Activated CD4-positive, alpha-beta T cell treated with anti-CD3 and anti-CD28 coated beads, Interleukin-2, amount 50 U/mL, for 48 hours (primary cell): ENCODE results near the gene NKD1.
"Not testable (repeated sequence)": the region's sequence is repeated elsewhere in the genome, so short reads cannot be mapped to it uniquely, and the experiment has no call there.

Experiments used
- DNase-seq, 2 experiments: peaks; one replicate each; pipeline ENCODE4 v3.0.0-alpha.2; 2020

NKD1 gene

GRCh38 chr16:50520451-50521245 lies 27.5 kb upstream of the NKD1 start:
- no peak for DNase-seq

DNA sequence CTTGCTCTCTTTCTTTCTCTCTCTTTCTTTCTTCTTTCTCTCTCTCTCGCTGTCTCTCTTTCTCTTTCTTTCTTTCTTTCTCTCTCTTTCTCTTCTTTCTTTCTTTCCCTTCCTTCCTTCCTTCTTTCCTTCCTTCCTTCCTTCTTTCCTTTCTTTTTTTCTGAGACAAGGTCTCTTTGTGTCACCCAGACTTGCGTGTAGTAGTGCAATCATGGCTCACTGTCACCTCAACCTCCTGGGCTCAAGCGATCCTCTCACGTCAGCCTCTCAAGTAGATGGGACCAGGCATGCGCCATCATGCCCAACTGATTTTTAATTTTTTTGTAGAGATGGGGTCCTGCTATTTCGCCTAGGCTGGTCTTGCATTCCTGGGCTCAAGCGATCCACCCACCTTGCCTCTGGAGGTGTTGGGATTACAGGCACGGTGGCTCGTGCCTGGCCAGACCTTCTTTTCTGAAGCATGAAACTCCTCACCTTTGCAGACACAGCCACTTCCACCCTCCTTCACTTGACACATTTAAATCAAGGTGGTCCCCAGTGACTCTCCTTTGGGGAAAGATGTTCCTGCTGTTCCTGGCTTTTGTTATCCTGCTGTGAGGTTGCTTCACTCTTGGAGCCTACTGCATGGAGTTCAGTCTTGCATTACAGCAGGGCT lies 26.8 kb upstream of the NKD1 start:
- DNase-seq: no peak

DNA sequence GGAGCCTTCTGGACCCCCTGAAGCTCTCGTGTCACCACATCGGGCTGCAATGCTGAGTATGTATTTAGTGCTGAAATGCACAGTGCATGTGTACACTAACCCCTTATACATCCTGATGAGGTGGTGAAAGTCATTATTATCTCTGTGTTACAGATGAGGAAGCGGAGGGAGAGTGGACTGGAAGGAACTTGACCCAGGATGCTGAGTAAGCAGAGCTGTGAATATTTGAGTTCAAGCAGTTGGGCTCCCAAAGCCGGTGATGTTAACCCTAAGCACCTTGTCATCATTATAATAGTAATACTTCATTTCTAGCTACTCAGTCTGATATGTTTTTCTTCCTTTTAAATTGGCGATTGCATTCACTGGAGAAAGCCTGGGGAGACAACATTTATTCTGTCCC lies 25.9 kb upstream of the NKD1 start:
- DNase-seq: no peak

DNA sequence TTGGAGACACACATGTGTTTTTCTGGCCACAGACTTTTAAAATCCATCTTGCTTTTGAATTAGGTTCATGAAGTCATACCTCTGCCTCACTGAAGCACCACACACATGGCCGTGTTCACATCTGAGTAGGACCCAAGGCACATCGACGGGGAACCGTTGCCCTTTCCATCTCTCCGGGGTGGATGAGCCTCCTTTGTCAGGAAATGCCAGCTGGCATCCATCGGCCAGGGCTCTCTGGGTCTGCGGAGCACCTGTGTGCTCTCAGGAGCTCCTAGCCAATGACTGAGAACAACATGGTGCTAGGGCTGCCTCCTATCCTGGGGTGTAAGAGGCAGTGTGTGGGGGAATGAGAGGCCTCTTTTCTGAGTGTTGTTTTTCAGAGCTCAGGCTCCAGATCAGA lies 24.5 kb upstream of the NKD1 start:
- DNase-seq: no peak

- no peak for DNase-seq
Measured at GRCh38 chr16:50525262-50525661, 22.9 kb upstream of the NKD1 start.

DNA sequence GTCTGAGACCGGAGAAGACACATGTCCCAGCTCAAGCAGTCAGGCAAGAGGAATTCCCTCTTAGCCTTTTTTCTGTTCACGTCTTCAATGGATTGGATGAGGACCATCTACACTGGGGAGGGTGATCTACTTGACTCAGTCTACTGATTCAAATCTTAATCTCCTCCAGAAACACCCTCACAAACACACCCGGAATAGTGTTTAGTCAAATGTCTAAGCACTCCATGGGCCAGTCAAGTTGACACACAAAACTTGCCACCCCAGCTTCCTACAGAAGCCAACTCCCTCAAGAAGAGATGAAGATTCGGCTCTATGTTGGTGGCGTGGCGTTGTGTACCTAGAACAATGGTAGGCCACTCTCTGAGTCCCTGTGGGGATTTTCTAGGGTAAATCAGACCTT lies 22.5 kb upstream of the NKD1 start:
- no peak for DNase-seq

GRCh38 chr16:50526249-50526648 lies 21.9 kb upstream of the NKD1 start:
- DNase-seq: no peak

- no peak for DNase-seq
Measured at GRCh38 chr16:50526796-50527195, 21.4 kb upstream of the NKD1 start.

- no peak for DNase-seq
Measured at GRCh38 chr16:50528820-50529219, 19.4 kb upstream of the NKD1 start.

DNA sequence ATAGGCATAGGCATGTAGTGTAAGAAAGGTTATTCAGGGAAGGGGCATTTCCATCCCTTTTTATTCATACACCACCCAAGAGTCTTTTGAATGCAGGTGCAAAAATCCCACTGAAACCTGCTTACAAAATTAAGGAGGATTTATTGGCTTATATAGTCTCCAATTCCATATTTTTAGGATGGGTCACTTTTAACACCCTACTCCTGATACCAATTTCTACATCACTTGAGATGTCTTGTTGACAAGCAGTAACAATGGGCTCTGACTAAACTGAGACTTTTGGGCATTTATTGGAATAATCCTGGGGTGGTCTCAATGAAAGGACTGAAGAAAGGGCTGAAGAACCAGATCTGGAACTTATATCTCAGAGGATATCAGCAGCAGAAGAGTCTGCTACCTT lies 18.9 kb upstream of the NKD1 start:
- no peak for DNase-seq

GRCh38 chr16:50530277-50531236 lies 17.6 kb upstream of the NKD1 start:
- no peak for DNase-seq

- no peak for DNase-seq
Measured at GRCh38 chr16:50531359-50531758, 16.8 kb upstream of the NKD1 start.

GRCh38 chr16:50531901-50532300 lies 16.3 kb upstream of the NKD1 start:
- no peak for DNase-seq

DNA sequence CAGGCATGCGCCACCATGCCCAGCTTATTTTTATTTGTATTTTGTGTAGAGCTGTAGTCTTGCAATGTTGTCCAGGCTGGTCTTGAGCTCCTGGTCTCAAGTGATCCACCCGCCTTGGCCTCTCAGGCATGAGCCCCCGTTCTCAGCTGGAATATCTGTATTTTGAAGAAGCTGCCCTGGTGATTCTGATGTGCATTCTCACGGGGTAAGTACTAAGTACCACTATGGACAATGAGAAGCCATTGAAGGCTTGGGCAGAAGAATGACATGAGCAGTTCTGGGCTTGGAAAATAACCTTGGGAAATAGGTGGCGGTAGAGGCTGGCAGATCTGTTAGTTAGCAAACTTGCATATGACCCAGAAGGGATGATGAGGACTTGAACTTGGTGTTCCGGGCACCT lies 15.6 kb upstream of the NKD1 start:
- DNase-seq: no peak

DNA sequence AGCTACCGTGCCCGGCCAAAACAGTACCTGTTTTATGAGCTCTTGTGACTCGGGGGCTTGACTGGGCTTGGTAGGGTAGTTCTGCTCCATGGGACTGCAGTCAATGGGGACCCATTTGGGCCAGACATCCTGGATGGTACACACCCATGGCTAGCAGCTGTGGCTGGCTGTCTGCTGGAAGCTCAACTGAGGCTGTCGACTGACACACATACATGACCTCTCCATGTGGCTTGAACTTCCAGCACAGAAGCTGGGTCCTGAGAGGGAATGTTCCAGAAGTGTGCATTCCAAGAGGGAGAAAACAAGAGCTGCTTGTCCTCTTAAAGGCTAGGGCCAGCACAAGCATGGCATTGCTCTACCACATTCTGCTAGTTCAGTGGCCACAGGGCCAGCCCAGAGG lies 14.9 kb upstream of the NKD1 start:
- no peak for DNase-seq

DNA sequence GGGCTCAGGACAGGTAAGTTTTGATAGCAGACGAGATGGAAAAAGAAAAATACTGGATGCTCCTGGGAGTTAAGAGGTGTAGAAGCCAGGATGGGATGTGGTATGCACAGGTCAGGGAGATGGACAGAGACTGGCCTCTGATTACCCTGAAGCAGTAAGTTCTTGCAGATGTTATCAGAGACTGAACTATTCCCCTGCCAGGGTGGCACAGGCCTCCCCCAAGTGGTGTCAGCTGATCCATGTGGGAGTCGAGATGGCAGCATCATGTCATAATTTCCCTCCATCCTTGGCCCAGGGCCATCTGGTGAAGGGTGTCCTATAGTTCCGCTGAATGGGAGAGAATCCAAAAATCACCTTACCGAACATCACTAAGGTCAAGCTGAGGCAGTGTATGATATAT lies 14.1 kb upstream of the NKD1 start:
- DNase-seq: no peak

DNA sequence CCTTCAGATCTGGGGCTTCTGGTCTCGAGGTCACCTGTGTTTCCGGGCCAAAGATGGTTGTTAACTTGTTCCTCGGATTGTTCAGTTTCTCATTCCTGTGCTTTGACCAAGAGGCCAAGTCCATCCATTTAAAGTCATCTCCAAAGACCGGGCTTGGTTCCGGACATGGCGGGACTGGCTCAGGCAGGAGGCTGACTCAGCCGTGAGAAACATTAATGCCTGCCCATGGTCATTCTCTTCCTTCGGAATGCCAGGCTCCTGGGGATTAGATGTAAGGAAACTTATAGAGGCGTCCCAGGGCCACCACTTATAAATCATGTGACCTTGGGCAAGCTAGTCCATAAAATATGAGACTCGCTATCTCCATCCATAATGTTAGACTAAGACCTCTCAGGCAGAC lies 13.6 kb upstream of the NKD1 start:
- DNase-seq: no peak

GRCh38 chr16:50534958-50535357 lies 13.2 kb upstream of the NKD1 start:
- DNase-seq: no peak

- no peak for DNase-seq
Measured at GRCh38 chr16:50535506-50536257, 12.5 kb upstream of the NKD1 start.

DNA sequence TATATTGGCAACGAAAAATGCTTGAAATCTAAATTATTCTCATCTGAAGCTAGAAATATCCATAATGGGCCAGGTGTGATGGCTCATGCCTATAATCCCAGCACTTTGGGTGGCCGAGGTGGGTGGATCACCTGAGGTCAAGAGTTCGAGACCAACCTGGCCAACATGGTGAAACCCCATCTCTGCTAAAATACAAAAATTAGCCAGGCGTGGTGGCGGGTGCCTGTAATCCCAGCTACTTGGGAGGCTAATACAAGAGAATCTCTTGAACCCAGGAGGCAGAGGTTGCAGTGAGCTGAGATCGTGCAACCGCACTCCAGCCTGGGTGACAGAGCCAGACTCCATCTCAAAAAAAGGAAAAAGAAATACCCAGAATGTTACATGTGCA lies 11.9 kb upstream of the NKD1 start:
- DNase-seq: not testable (repeated sequence)

DNA sequence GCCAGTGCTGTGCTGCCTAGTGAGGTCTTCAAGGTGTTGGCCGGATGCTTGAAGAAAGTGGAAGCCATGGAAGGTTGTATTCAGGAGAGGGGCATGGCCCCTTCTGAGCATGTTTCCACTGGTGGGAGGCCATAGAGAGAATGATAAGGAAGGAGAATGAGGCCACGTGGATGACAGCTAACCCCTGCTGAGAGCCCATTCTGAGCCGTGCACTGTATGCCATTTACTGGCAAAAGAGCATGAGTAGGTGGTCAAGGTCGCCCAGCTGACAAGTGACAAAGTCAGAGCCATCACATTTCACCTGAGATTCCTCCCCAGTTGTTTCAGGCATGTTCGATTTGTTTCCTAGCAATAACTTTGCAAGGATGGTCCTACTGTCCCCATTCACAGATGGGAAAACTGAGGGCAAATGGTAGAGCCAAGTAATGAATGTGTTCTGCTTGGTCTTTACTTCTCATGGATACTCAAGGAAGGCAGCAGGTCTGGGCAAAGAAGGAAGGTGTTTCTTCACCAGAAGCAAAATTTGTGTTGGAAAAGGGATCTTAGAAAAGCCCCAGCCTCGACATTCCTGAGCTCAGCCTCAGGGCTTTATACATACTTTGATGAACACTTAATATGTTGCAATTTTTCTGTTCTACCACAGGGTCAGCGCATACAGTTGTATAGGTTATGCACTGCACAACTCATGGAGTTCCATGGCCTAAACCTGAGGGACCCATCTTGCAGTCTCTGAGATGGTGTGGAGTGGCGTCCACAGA lies 10.5 kb upstream of the NKD1 start:
- DNase-seq: no peak

DNA sequence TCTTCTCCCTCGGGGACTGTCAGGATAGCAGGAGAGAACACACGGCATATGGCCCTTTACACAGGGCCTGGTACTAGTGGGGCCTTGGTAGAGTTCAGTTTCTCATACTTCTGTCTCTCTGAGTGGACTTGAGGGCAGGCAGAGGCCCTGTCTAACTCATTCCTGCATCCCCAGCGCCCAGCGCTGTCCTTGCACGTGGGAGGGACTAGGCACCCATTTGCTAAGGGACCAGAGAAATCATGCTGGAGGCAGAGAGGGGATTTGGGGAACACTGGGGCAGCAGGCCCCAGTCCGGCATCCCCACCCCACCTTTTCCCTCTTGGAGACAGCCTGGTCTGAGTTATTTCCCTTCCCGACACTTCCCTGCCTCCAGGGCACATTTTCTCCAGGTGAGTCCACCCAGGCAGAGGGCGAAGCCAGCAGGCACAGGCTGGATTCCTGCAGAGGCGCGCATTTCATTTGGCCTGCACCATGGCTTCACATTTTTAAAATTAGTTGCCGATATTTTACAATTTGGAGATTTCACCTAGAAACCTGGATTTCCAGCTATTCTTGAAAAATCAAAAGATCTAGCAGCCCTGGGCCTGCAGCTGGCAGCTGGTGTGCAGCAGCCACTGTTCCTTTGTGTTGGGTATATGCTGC lies 9.7 kb upstream of the NKD1 start:
- no peak for DNase-seq
